ENCODE results near the gene IDNK.

Gene IDNK

GRCh38 chr9:83636813-83637212 lies 13.9 kb downstream of the IDNK start:
- DNase-seq: no peak

GRCh38 chr9:83637389-83637788 lies 14.4 kb downstream of the IDNK start:
- DNase-seq: no peak

GRCh38 chr9:83639266-83639665 lies 16.3 kb downstream of the IDNK start:
- no peak for DNase-seq

- DNase-seq: no peak
Measured at GRCh38 chr9:83642793-83643192, 19.9 kb downstream of the IDNK start.

GRCh38 chr9:83646500-83647239 lies 23.7 kb downstream of the IDNK start:
- DNase-seq: no peak

- DNase-seq: peak; percentile 90
Measured at GRCh38 chr9:83649080-83649479, 26.1 kb downstream of the IDNK start.

GRCh38 chr9:83649515-83649914 lies 26.6 kb downstream of the IDNK start:
- no peak for DNase-seq

- no peak for DNase-seq
Measured at GRCh38 chr9:83651558-83651957, 28.6 kb downstream of the IDNK start.

- DNase-seq: no peak
Measured at GRCh38 chr9:83652433-83652832, 29.5 kb downstream of the IDNK start.

- DNase-seq: no peak
Measured at GRCh38 chr9:83655433-83655832, 32.5 kb downstream of the IDNK start.

GRCh38 chr9:83656032-83656680 lies 33.2 kb downstream of the IDNK start:
- no peak for DNase-seq

- no peak for DNase-seq
Measured at GRCh38 chr9:83656952-83657351, 34.0 kb downstream of the IDNK start.

GRCh38 chr9:83662933-83663332 lies 40.0 kb downstream of the IDNK start:
- DNase-seq: no peak

GRCh38 chr9:83665580-83666200 lies 42.7 kb downstream of the IDNK start:
- no peak for DNase-seq

GRCh38 chr9:83669067-83669466 lies 46.1 kb downstream of the IDNK start:
- DNase-seq: no peak

- DNase-seq: no peak
Measured at GRCh38 chr9:83670381-83670780, 47.4 kb downstream of the IDNK start.

GRCh38 chr9:83671451-83671850 lies 48.5 kb downstream of the IDNK start:
- no peak for DNase-seq

GRCh38 chr9:83675466-83675865 lies 52.5 kb downstream of the IDNK start:
- no peak for DNase-seq

GRCh38 chr9:83677596-83677995 lies 54.7 kb downstream of the IDNK start:
- no peak for DNase-seq

- no peak for DNase-seq
Measured at GRCh38 chr9:83680233-83680632, 57.3 kb downstream of the IDNK start.

GRCh38 chr9:83681490-83681889 lies 58.5 kb downstream of the IDNK start:
- no peak for DNase-seq

GRCh38 chr9:83688921-83689320 lies 66.0 kb downstream of the IDNK start:
- no peak for DNase-seq

GRCh38 chr9:83691492-83691891 lies 68.5 kb downstream of the IDNK start:
- no peak for DNase-seq
